ENCODE results near the gene DUSP15. TPM values are rescaled to one million over a fixed set of nuclear protein-coding genes. Genes with fewer than 3 reads are reported as not detected.

Gene DUSP15
- total RNA-seq, 1 donor from 2014 or later, result 6.0 TPM

- peak; percentile 35 for DNase-seq (ENCODE audit: low spot score)
Observed at GRCh38 chr20:31894980-31895675, 24.8 kb upstream of the DUSP15 start.

DNA sequence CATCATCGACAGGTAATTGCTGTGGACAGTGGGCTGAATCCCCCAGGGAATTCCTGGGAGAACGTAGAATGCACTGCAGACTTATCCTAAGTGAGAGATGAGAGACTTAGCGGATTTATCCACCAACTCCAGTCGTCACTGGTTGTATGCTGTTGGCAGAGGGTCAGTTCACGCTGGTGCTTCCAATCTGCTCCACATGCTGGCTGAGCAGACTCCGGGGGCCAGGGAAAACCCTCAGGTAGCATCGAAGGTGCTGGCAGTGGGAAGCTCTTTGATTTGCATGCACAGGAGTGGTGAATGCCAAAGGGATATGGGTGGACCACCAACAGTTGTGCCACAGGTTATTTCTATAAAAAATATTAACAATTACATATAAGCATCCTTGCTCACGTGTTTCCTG lies 20.3 kb upstream of the DUSP15 start:
- no peak for DNase-seq (ENCODE audit: low spot score)

DNA sequence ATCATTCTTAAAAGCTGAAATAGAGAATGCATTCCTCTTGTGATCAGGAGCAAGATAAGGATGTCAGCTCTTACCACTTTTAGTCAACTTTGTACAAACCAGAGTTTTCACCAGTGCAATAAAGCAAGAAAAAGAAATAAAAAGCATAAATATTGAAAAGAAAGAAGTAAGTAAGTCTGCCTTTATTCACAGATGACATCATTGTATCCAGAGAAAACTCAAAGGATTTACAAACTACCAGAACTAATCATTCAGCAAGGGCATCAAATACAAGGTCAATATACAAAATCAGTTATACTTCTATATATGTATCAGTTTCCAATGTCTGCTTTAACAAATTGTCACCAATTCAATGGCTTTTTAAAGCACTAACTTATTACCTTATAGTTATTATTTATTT lies 13.5 kb upstream of the DUSP15 start:
- DNase-seq (ENCODE audit: low spot score), result no peak

GRCh38 chr20:31881945-31882344 lies 11.6 kb upstream of the DUSP15 start:
- no peak for DNase-seq (ENCODE audit: low spot score)

GRCh38 chr20:31879143-31879987 lies 9.0 kb upstream of the DUSP15 start:
- peak; percentile 98 for DNase-seq (ENCODE audit: low spot score)

GRCh38 chr20:31877684-31878083 lies 7.4 kb upstream of the DUSP15 start:
- DNase-seq (ENCODE audit: low spot score), result no peak

DNA sequence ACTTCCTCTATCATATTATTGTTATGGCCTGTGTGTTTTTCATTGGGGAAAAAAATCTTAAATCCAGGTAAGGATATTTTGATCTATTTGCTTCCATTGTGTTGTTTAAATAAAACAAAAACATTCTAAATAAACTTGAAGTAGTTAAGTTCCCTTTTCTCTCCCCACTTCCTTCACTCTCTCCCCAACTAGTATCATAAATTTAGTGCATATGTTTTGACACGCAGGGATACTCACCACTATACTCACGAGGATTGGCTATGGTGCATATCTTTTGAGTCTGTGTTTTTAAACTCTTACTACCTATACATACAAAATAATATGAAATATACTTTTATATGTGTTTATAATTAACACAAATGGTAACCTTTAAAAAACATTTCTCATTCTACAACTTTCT lies 5.3 kb upstream of the DUSP15 start:
- DNase-seq (ENCODE audit: low spot score), result no peak

- no peak for DNase-seq (ENCODE audit: low spot score)
Observed at GRCh38 chr20:31872406-31872805, 2.1 kb upstream of the DUSP15 start.

DNA sequence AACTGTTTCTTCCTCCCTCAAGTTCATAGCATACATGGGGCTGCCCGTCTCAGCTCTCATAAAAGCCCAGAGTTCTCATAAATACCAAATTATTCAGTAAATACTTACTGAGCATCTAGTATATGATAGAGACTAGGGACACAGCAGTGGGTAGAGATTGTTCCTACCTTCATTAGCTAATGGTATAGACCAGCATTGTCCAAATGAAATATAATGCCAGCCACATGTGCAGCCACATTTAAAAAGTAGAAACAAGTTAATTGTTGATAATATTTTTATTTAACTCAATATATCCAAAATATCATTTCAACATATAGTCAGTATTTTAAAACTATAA lies 1.3 kb upstream of the DUSP15 start:
- no peak for DNase-seq (ENCODE audit: low spot score)

DNA sequence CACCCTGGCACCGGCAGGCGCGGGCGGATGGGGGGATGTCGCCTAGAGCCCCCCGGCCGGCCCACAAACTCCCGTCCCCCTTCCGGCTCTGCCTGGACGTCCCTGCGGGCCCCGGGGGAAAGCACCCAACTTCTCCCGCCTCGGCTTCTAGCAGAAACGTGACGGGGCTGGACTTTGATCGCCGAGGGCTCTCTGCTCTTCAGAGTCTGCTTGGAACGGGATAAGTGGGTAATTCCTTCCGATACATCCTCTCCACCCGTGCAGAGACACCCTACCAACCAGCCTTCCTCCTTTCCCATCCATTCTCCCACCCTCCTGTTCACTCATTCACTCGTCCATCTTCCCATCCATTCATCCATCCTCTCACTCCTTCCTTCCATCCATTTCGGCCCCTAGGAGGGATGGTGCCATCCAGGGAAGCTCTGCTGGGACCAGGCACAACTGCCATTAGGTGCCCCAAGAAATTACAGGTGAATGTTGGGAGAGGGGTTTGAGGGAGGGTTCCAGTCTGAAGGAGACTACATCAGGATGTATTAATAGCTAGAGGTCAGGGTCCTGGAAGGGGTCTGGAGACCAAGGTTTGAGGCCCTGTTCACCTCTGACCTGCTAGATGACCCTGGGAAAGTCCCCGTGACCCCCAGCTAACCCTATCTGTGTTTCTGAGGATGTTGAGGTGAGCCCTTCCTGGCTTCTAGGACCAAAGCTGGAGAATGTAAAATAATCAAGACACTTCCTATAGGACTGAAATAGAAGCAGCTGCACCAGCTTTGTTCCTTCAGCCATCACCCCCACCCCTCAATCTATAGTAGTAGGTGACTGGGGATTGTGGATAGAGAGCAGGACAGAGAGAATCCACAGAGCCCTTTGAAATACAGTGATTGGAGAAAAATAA lies 645 bp upstream of the DUSP15 start:
- no peak for DNase-seq (ENCODE audit: low spot score)

DNA sequence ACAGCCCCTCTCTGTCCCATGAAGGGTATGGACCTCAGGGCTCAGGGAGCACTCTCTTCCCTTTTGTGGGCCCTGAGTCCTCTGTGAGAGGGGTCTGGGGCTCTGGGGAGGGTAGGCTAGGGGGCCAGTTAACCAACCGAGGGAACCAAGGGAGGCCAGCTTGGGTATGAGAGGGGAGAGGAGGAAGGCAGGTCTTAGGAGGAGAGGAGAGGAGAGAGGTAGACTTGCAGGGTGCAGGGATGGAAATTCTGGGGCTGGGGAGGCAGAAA lies 720 bp downstream of the DUSP15 start:
- DNase-seq (ENCODE audit: low spot score), result no peak

GRCh38 chr20:31868853-31869672 lies 1.3 kb downstream of the DUSP15 start:
- DNase-seq (ENCODE audit: low spot score), result no peak

DNA sequence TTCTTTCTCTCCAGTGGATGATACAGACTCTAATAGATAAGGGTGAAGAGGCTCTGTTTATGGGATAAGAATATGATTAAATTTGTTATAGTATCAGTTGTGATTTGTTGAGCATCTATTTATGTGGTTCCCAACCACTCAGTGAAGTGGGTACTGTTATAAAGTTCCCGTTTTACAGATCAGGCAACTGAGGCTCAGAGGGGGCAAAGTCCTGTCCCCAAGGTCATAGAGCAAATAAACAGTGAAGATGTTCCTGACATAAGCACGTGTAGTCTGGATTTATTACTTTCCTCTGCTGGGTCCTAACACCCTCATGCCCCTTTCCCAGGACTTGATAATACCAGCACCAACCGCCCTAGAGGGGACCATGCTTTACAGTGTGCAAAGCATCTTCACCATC lies 4.1 kb downstream of the DUSP15 start:
- no peak for DNase-seq (ENCODE audit: low spot score)

DNA sequence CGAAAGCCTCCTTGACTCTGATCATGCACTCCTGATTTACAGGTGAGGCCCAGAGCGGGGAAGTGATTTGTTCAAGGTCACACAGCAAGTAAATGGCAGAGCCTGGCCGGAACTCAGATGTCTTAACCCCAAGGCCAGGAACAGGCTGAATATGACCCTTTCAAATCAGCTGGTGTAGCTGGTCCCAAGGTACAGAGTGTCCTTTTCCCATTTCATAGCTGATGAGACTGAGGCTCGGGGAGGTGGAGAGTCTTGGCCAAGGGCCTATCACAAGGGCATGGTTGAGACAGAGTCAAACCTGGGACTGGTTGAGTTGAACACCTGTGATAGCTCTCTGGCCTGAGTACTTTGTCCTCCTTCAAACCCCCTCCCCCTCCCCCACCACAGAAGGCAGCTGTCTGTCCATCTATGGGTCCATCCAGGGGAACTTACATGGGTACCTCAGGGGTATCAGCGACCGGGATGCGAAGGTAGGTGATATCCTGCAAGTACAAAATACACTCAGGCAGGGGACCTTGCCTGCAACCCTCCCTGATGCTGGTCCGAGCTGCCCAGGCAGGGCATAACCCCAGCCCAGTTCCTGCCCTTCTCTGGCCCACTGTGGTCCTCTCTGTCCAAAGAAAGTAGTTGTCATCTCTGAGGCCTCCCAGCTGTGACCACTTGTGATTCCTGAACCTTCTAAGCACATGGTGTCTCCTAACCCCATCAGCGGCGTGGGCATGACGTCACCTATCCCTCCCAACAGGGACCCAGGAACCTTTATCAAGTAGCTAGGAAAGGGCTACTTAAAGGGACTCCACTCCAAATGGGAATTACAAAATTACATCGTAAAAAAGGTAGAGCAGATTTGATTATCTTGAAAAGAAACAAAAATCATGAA lies 5.6 kb downstream of the DUSP15 start:
- no peak for DNase-seq (ENCODE audit: low spot score)

GRCh38 chr20:31863296-31864085 lies 6.8 kb downstream of the DUSP15 start:
- DNase-seq (ENCODE audit: low spot score), result no peak

- DNase-seq (ENCODE audit: low spot score), result no peak
Observed at GRCh38 chr20:31862506-31862905, 7.8 kb downstream of the DUSP15 start.

DNA sequence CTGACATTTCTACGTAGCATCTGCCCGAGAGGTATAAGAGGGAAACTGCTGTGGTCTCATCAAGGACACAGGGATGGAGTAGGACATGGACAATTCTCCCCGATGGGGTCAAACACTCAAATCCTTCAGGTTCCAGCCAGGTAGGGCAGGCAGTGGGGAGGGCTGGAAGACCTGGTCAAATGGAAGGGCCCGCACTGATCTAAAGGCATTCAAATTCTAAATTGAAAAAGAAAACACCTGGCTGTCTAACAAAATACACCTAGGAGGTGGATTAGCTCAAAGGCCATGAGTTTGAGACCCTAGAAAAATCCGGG lies 8.2 kb downstream of the DUSP15 start:
- no peak for DNase-seq (ENCODE audit: low spot score)

DNA sequence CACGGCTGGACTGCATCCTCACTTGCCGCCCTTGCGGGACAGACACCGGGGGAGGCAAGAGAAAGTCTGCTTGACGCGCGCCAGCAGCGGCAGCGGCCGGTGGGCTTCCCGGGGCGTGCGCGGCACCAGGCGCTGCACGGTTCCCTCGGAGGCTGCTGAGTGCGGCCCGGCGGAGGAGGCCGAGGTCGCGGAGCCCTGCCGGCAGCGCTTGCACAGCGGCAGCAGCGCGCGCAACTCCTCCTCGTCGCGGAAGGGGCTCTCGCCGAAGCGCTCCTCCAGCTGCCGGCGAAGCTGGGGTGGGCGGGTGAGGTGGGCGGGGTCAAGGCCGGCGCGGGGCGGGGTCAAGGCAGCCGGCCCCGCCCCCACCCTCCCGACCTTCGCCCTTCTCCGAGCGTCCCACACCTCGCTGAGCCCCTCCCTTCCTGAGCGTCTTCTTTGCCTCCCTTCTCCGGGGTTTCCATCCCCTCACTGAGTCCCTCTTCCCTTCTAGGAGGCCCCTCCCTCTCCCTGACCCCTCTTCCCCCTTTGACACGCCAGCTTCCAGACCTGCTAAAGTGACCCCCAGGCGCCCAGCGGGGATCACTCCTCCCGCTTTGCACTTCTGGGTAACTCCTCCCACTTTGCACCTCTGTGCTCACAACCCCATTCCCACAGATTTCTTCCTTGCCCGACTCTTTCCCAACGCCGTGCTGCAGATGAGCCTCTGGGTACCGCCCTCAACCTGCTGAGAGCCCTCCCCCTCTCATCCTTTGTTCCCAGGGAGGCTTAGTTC lies 8.8 kb downstream of the DUSP15 start:
- DNase-seq (ENCODE audit: low spot score), result peak; percentile 76

DNA sequence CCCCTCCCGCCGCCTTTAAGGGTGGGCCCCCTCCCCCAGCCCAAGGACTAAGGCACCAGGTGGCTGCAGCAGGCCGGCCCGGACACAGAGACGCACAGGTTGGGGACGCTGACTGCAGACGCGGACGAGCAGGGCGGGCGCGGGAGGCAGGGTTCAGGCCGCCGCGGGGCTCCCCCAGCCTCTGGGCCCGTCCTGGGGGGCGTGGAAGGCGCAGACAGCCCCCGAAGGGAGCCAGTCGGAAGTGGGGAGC lies 9.3 kb downstream of the DUSP15 start:
- DNase-seq (ENCODE audit: low spot score), result no peak
